ENCODE data around the gene ANTXR1. TPM values are rescaled to one million over a fixed set of nuclear protein-coding genes. Genes with fewer than 3 reads are reported as not detected.

The ANTXR1 gene
- total RNA-seq, 1 donor from 2014 or later: 61.1 TPM

- Mint-ChIP-seq H3K4me1 (peaks cover 6% of the 10 kb centered on the region), H3K27ac (ENCODE audit: unreplicated experiment) (no peak overlapping the region), H3K27me3 (ENCODE audit: low read depth) (peaks cover 15% of the 10 kb centered on the region), H3K36me3 (ENCODE audit: low read depth) (peaks cover 17% of the 10 kb centered on the region), H3K9me3 (no peaks in the 10 kb centered on the region), H3K4me3 (no peak overlapping the region)
- no peak for TF ChIP-seq CTCF (conservative IDR thresholded peaks at IDR 0.05)
- no peak for DNase-seq (ENCODE audit: low read depth, low spot score)
Observed at GRCh38 chr2:69190743-69191404, 177.9 kb downstream of the ANTXR1 start.

DNA sequence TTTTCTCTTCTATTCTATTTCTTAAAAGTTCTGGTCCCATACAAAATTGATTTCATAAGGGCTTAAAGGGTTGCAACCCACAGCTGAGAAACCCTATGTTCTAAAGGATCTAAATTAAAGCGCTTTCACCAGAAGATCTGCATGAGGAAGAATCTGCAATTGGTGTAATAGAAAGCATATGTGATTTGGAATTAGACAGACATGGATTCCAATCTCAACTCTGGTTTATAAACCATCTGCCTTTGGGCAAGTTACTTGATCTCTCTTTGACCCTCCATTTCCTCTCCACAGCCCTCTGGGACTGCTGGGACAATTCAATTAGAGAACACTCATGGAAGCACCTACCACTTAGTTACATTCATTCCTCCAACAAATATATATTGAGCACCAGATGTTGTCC is 178.7 kb downstream of the ANTXR1 start:
- H3K36me3 Mint-ChIP-seq (ENCODE audit: low read depth): peaks cover 17% of the 10 kb centered on the region
- H3K27me3 Mint-ChIP-seq (ENCODE audit: low read depth): peaks cover 15% of the 10 kb centered on the region
- no peak overlapping the region for H3K4me3 Mint-ChIP-seq
- H3K4me1 Mint-ChIP-seq: peaks cover 6% of the 10 kb centered on the region
- no peak overlapping the region for H3K27ac Mint-ChIP-seq (ENCODE audit: unreplicated experiment)
- TF ChIP-seq CTCF (conservative IDR thresholded peaks at IDR 0.05): no peak
- no peaks in the 10 kb centered on the region for H3K9me3 Mint-ChIP-seq
- no peak for DNase-seq (ENCODE audit: low read depth, low spot score)

GRCh38 chr2:69192176-69192945 is 179.4 kb downstream of the ANTXR1 start:
- peaks cover 15% of the 10 kb centered on the region for H3K27me3 Mint-ChIP-seq (ENCODE audit: low read depth)
- peaks cover 6% of the 10 kb centered on the region for H3K4me1 Mint-ChIP-seq
- no peaks in the 10 kb centered on the region for H3K9me3 Mint-ChIP-seq
- no peak overlapping the region for H3K4me3 Mint-ChIP-seq
- no peak for TF ChIP-seq CTCF (conservative IDR thresholded peaks at IDR 0.05)
- peaks cover 22% of the 10 kb centered on the region for H3K36me3 Mint-ChIP-seq (ENCODE audit: low read depth)
- no peak for DNase-seq (ENCODE audit: low read depth, low spot score)
- H3K27ac Mint-ChIP-seq (ENCODE audit: unreplicated experiment): no peak overlapping the region

GRCh38 chr2:69195706-69196105 is 182.7 kb downstream of the ANTXR1 start:
- Mint-ChIP-seq H3K36me3 (ENCODE audit: low read depth) (peaks cover 18% of the 10 kb centered on the region), H3K9me3 (no peaks in the 10 kb centered on the region), H3K27me3 (ENCODE audit: low read depth) (peaks cover 2% of the 10 kb centered on the region), H3K4me3 (no peak overlapping the region), H3K4me1 (peaks cover 6% of the 10 kb centered on the region), H3K27ac (ENCODE audit: unreplicated experiment) (no peak overlapping the region)
- no peak for DNase-seq (ENCODE audit: low read depth, low spot score)
- no peak for TF ChIP-seq CTCF (conservative IDR thresholded peaks at IDR 0.05)

DNA sequence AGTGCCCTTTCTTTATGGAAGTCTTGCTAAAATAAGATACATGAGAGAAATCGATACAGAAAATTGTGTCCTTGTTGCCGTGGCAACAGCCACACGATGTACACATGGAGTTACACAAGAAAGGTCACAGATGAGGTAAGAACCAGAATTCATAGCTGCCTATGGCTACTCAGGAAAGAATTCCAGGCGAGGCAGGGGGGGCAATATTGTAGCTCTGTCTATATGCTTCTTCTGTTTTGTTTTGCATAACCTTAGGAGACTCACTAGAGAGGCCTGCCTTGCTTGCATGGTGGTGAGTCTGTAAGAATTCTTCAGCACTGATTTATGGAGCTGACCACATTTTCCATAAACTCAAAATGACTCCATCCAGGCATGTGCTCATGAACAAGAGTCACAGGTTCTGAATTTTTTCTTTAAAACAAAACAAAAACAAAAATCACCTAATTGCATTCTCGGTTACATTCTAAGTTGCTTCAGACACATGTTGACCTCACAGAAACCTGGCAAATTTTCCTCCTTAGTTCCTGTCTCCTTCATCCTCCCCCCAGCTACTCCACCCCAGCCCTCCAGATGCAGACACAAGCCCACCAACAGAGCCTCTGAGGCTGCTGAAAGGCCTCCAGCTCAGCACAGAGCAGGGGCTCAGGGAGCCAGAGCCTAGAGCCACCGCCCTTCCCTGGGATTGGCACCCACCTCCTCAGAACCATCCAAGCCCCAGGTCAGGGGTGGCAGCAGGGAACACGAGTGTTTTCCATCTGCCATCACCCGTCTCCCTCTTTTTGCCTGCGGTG is 183.5 kb downstream of the ANTXR1 start:
- H3K27me3 Mint-ChIP-seq (ENCODE audit: low read depth): peaks cover 2% of the 10 kb centered on the region
- no peak overlapping the region for H3K4me3 Mint-ChIP-seq
- no peak for DNase-seq (ENCODE audit: low read depth, low spot score)
- no peak overlapping the region for H3K27ac Mint-ChIP-seq (ENCODE audit: unreplicated experiment)
- peaks cover 18% of the 10 kb centered on the region for H3K36me3 Mint-ChIP-seq (ENCODE audit: low read depth)
- H3K9me3 Mint-ChIP-seq: no peaks in the 10 kb centered on the region
- H3K4me1 Mint-ChIP-seq: peaks cover 4% of the 10 kb centered on the region
- no peak for TF ChIP-seq CTCF (conservative IDR thresholded peaks at IDR 0.05)

Data from neural crest cell (in vitro differentiated cells).